Nephron progenitor cell (in vitro differentiated cells): Measurements from ENCODE around the gene PTPRU.

Experiments used
- DNase-seq: peaks from one replicate; pipeline ENCODE4 v3.0.0; 2021
- H3K27ac Mint-ChIP-seq: 2 replicates; pipeline ENCODE4 v1.8.0; 2021; ENCODE audit warnings: mild to moderate bottlenecking, moderate library complexity, mixed read lengths
- H3K27me3 Mint-ChIP-seq: 2 replicates; pipeline ENCODE4 v1.8.0; 2021; ENCODE audit warnings: mild to moderate bottlenecking, low read depth, mixed read lengths; ENCODE audit not compliant: poor library complexity
- H3K36me3 Mint-ChIP-seq: 2 replicates; pipeline ENCODE4 v1.8.0; 2021; ENCODE audit warnings: low read depth, mixed read lengths
- H3K4me1 Mint-ChIP-seq: 2 replicates; pipeline ENCODE4 v1.8.0; 2021; ENCODE audit warnings: mixed read lengths
- H3K4me3 Mint-ChIP-seq: 2 replicates; pipeline ENCODE4 v1.8.0; 2021; ENCODE audit warnings: mild to moderate bottlenecking, moderate library complexity, mixed read lengths
- H3K9me3 Mint-ChIP-seq: 2 replicates; pipeline ENCODE4 v1.8.0; 2021; ENCODE audit warnings: mild to moderate bottlenecking, moderate library complexity, mixed read lengths
- CTCF ChIP-seq: fragments of 200-600 bp; sonication (generic); IDR thresholded peaks from 2 replicates; pipeline ENCODE4 v1.5.0; 2021; ENCODE audit warnings: antibody characterized with exemption

The PTPRU gene

GRCh38 chr1:29342983-29343382, 106.7 kb downstream of the PTPRU start:
- no peaks in the 10 kb centered on the region for H3K36me3 Mint-ChIP-seq
- peaks cover 20% of the 10 kb centered on the region for H3K4me1 Mint-ChIP-seq
- TF ChIP-seq CTCF = no peak
- H3K4me3 Mint-ChIP-seq = no peak overlapping the region
- DNase-seq = no peak
- H3K9me3 Mint-ChIP-seq = no peaks in the 10 kb centered on the region
- peaks cover 40% of the 10 kb centered on the region for H3K27me3 Mint-ChIP-seq
- no peak overlapping the region for H3K27ac Mint-ChIP-seq

GRCh38 chr1:29343476-29343875, 107.2 kb downstream of the PTPRU start:
- peaks cover 20% of the 10 kb centered on the region for H3K4me1 Mint-ChIP-seq
- H3K27me3 Mint-ChIP-seq = peaks cover 41% of the 10 kb centered on the region
- no peak for TF ChIP-seq CTCF

GRCh38 chr1:29343908-29344307, 107.6 kb downstream of the PTPRU start:
- no peak for DNase-seq
- Mint-ChIP-seq H3K27ac (no peak overlapping the region), H3K27me3 (peaks cover 43% of the 10 kb centered on the region), H3K4me1 (peaks cover 20% of the 10 kb centered on the region), H3K36me3 (no peaks in the 10 kb centered on the region), H3K4me3 (no peak overlapping the region), H3K9me3 (no peaks in the 10 kb centered on the region)
- no peak for TF ChIP-seq CTCF

More at GRCh38 chr1:29343476-29343875, 107.2 kb downstream of the PTPRU start:
- H3K9me3 Mint-ChIP-seq = no peaks in the 10 kb centered on the region
- no peaks in the 10 kb centered on the region for H3K36me3 Mint-ChIP-seq
- no peak overlapping the region for H3K4me3 Mint-ChIP-seq
- no peak for DNase-seq
- no peak overlapping the region for H3K27ac Mint-ChIP-seq

GRCh38 chr1:29344336-29344735, 108.0 kb downstream of the PTPRU start:
- Mint-ChIP-seq H3K27me3 (peaks cover 40% of the 10 kb centered on the region), H3K36me3 (no peaks in the 10 kb centered on the region), H3K27ac (no peak overlapping the region), H3K9me3 (no peaks in the 10 kb centered on the region), H3K4me1 (peaks cover 20% of the 10 kb centered on the region), H3K4me3 (no peak overlapping the region)
- no peak for DNase-seq
- no peak for TF ChIP-seq CTCF

- no peak overlapping the region for H3K4me3 Mint-ChIP-seq
- no peak overlapping the region for H3K27ac Mint-ChIP-seq
- no peak for TF ChIP-seq CTCF
- no peak for DNase-seq
- peaks cover 55% of the 10 kb centered on the region for H3K27me3 Mint-ChIP-seq
- peaks cover 32% of the 10 kb centered on the region for H3K4me1 Mint-ChIP-seq
- no peaks in the 10 kb centered on the region for H3K36me3 Mint-ChIP-seq
- H3K9me3 Mint-ChIP-seq = no peaks in the 10 kb centered on the region
These were observed 110.3 kb downstream of the PTPRU start for GRCh38 chr1:29346576-29346975.

GRCh38 chr1:29349871-29350491, 113.7 kb downstream of the PTPRU start:
- no peak overlapping the region for H3K4me3 Mint-ChIP-seq
- no peak for DNase-seq
- H3K9me3 Mint-ChIP-seq = no peaks in the 10 kb centered on the region
- no peak overlapping the region for H3K27ac Mint-ChIP-seq
- peaks cover 22% of the 10 kb centered on the region for H3K4me1 Mint-ChIP-seq
- H3K27me3 Mint-ChIP-seq = peaks cover 59% of the 10 kb centered on the region
- H3K36me3 Mint-ChIP-seq = no peaks in the 10 kb centered on the region
- TF ChIP-seq CTCF = no peak
